Non-pigmented ciliary epithelial cell (primary cell): Measurements from ENCODE around the gene TRERF1.
"Not testable (repeated sequence)": the region's sequence is repeated elsewhere in the genome, so short reads cannot be mapped to it uniquely, and the experiment has no call there.

Experiments used
- DNase-seq: peaks from one replicate; pipeline ENCODE4 v3.0.0-alpha.2; 2010; ENCODE audit warnings: low read depth

The TRERF1 gene

DNA sequence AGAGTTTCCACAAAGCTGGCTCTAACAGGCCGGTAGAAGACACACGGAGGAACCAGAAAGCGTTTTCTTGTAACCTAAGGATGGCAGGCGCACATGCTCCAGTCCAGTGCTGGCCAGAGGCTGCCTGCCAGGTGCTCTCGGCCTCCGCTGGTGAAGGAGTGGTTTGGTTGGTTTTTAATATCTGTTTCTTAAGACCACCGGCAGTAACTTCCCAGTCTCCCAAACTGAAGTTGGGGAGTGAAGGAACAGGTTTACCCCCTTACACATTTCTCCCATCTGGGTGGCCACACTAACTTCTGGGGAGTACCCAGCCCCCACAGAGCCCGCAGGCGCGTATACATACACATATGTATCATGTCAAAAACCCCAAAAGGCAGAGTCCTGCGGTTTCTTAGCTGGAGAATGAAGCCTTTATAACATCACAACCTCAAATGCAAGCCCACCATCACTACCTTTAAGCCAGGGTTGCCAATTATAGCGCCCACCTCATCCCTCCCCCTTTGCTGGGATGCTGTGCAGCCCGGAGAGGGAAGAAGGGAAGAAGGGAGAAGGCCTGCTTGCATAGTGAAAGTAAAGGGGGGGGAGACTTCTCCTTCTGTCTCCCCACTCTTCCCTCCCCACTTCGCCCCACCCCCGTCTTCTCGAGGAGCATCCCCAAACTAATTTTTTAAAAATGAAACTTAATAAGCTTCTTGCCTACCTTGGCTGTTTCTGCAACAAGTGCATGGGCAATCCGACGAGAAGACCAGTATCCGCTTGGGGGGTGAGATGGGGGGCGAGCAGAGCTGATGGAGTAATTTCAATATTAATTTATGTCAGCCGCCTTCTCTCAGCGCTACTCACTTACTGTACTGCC is 1.0 kb downstream of the TRERF1 start:
- no peak for DNase-seq

- DNase-seq, result no peak
These were observed 1.7 kb downstream of the TRERF1 start for GRCh38 chr6:42449917-42450476.

DNA sequence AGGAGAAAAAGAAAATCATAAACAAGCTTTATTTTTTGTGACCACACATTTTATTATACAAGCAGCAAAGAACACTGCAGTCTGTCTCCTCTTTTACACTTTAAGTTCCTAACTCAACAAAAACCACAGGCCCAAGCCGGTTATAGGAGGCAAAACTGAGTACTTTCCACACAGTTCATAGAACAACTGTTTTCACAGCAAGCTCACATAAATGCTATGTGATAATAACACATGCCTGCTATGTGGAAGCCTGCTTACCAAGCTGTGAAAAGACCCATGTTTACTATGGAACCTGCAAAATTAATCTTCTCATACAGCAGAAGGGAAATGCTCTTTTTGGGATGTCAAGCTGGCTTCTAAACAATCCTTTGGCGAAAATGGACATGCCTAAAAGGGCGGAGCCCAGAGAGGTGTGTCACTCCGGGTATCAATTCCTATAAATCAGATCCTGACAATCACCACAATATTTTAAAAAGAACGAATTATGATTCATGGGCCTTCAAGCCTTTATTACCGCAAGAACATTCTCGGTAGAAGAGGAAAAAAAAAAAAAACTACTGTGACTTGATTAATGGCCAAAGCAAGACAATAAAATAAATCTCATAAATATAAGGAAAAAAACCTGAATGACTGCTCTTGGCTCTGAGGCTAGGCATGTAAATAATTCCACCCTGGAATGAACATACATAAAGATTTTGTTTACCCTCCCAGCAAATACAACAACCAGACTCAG is 2.6 kb downstream of the TRERF1 start:
- no peak for DNase-seq

GRCh38 chr6:42448391-42448790 is 3.3 kb downstream of the TRERF1 start:
- no peak for DNase-seq

- no peak for DNase-seq
These were observed 4.7 kb downstream of the TRERF1 start for GRCh38 chr6:42446996-42447395.

- no peak for DNase-seq
These were observed 5.4 kb downstream of the TRERF1 start for GRCh38 chr6:42446370-42446769.

DNA sequence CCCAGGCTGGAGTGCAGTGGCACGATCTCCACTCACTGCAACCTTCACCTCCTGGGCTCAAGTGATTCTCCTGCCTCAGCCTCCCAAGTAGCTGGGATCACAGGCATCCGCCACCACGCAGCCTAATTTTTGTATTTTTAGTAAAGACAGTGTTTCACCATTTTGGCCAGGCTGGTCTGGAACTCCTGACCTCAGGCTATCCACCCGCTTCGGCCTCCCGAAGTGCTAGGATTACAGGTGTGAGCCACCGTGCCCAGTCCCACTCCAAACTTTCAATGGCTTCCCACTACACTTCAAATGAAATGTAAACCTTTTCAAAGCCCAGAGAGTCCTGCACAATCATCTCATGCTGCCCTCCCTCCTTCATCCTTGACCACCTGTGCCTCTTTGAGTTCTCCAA is 5.8 kb downstream of the TRERF1 start:
- not testable (repeated sequence) for DNase-seq

DNA sequence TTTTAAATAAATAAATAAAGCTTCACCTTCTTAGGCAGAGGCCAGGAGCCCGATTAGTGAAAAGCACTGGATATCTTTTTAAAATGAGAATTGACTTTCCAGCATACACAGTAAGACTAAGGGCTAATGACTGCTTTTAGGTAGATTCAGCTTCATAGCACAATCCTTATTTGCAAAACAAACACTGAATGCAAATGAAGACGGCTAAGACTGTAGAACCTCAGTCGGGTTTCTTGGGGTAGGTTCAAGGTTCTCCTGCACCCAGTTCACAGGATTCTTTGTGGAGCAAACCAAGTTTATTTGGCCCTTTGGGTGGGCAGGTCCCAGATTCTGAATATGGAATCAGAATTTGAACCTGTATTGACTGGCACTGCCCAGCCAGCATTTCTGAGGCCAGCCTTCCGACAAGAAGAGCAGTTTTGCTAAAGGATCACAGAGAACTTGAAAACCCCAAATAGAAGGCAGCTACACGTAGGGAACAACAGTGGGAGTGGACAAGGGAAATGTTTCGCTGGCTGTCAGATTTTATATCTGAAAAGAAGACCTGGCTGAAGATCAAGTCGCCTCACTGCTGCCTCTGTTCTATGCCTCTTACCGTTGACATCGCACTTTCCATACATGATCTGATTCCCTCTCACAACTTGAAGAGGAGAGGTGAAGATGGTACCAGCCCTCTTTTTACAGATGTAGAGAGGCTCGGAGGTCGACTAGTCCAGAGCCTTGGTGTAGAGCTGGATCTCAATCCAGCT is 8.2 kb downstream of the TRERF1 start:
- DNase-seq, result no peak

DNA sequence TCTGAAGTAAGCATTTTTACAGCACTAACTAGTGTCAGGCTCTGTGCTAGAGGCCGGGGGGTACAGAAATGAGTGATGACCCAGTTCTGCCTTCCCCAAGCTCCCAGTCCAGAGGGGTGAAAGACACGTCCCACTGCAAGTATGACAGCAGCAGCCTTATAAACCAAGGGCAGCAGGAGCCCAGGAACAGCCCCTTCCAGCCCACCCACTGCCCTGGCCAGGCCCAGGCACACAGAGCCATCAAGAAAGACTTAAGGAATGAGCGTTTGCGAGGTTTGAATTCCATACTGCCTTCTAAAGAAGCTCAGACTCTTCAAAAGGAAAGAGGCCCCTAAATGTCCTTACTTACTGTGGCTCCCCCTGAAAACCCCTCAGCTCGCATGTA is 10.0 kb downstream of the TRERF1 start:
- no peak for DNase-seq

DNA sequence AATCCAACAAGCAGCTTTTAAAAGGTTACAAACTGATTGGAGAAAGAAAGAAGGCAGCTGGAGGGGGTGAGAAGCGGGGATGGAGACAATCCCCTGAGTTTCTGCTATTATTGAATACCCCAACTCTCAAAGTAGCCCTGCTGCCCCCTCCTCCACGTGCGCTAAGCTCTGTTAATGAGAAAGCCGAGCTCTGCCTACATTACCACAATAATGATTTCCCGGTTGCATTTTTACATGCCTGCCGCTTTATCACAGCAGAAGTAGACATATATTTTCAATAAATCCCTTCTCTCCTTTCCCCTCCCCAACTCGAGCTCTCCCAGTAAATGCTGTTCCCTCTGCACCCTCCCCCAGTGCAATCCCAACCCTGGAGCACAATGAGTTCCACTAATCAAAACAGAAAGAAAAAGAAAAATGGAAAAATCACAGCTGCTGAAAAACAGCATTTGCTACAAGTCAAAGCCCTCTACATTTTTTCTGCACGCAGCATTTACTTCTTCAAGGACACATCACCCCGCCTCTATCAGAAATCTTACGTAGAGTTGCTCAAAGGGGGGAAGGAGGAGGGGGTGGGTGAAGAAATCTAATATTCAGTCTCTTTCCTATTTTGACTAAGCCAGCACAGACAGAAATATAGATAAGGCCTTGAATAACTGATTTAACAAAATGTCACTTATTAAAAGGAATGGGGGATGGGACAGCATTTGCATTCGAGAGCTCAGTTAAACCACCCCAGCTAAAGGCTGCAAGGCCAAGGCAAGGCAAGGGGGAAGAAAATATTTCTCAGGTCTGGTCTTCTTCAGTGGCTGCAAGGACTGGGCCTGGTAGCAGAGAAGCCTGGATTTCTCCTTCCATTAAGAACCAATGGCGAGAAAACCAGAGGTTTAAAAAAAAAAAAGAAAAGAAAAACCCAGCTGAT is 10.7 kb downstream of the TRERF1 start:
- DNase-seq, result no peak

- no peak for DNase-seq
These were observed 11.7 kb downstream of the TRERF1 start for GRCh38 chr6:42440027-42440426.

GRCh38 chr6:42436825-42437224 is 14.9 kb downstream of the TRERF1 start:
- no peak for DNase-seq

GRCh38 chr6:42434237-42434636 is 17.5 kb downstream of the TRERF1 start:
- no peak for DNase-seq

GRCh38 chr6:42433409-42433808 is 18.3 kb downstream of the TRERF1 start:
- no peak for DNase-seq

DNA sequence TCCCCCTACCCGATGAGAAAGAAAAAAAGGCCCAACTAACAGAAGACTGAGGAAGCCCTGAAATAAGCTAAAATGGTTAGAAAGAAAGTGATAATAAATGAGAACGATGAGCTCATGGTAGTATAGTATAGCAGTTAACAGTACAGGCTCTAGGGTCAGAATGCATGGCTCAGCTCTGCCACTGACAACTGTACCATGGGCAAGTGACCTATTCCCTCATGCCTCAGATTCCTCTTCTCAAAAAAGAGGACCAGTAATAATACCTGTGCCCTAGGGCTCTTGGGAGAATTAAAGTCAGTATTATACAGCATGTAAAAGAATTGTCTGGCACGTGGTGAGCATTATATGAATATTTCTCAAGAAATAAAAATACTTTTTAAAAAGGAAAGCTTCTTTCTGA is 19.8 kb downstream of the TRERF1 start:
- DNase-seq, result no peak

DNA sequence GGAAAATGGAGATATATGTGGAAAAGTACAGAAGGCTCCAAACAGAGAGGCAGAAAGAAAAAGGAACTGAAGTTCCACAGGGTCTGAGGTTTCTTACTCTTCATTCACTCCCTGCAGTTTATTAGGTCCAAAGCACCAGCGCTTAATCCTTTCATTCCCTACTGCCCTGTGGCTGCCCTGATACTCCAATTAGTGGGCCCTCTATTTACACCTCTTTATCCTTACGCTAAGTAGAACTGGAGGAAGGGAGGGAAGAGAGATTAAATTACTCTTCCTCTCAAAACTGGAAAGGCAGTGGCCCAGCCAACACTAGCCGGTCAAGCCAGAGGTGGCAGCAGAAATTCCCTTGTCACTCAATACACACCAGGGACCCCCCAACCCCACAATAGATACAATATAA is 20.4 kb downstream of the TRERF1 start:
- no peak for DNase-seq

DNA sequence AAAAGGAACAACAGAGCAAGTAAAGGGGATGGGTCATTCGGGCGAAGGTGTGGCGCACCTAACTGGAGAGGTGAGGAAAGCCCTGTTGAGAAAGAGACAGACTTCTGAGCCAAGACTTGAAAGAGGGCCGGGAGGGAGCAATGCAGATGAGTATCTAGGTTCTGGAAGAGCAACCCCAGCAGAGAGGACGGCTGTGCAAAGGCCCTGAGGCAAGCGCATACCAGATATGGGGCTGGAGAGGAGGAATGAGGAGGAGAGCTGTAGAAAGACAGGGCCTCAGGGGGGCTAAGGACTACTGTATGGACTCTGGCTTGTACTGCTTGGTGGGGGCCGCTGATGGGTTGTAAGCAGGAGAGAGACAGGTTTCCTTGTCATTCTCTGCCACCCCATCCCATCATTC is 21.9 kb downstream of the TRERF1 start:
- DNase-seq, result no peak

GRCh38 chr6:42429042-42429585 is 22.6 kb downstream of the TRERF1 start:
- no peak for DNase-seq

DNA sequence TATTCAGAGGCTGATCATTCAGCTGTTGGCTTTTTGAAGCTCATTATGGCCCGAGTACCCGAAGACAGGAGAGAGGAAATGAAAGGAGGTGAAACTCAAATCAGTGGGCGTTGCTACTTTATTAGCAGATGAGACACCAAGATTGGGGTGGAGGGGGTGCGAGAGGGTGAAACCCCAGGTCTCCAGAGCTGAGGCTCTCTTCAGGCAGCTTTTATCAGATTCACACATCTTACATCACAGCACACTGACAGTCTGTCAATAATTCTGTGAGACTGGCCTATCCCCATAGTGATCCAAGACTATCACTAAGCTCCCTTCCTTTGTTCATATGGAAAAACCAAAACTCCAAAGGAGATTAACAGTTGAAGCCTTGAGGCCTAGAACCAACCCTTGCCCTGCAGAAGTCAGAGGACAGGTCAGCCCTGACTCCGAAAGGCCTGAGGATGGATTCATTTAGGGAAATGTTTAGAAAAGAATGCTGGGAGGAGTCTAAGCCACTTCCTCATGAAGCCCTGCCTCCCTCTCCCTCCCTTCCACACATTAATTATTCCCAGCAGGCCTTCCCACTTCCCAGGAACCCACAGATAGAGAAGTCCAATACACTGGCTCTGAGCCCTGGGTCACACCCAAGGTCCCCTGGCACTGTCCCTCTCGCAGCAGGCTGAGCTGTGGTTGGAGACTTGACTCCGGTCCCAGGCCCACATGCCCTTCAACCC is 23.2 kb downstream of the TRERF1 start:
- DNase-seq, result no peak

DNA sequence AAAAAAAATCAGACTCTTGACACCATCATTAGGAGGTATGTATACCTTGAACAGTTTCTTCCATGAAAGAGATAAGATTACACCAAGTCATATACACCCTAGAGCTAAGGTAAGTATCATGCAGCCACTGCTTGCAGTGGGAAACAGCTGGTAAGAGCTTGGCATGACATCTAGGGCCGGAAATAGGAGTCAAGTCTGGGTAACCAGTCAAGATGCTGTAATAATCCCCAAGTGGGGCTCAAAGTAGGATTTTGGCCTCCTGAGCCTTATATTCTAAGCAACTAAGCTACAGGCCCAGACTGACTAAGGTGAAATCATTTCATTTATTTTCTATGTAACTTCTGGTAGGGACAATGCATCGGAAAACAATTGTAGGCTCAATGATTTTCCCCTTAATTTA is 23.9 kb downstream of the TRERF1 start:
- DNase-seq, result no peak
